Activated T-cell treated with anti-CD3 and anti-CD28 coated beads, Interleukin-2, amount 50 U/mL, for 48 hours (primary cell): ENCODE measurements around the gene MTA1.

ENCODE experiments used
- DNase-seq, 2 experiments: peaks; one replicate each; pipeline ENCODE4 v3.0.0-alpha.2; 2020

The MTA1 gene

GRCh38 chr14:105490267-105490571 lies 70.6 kb downstream of the MTA1 start:
- DNase-seq, result no peak

DNA sequence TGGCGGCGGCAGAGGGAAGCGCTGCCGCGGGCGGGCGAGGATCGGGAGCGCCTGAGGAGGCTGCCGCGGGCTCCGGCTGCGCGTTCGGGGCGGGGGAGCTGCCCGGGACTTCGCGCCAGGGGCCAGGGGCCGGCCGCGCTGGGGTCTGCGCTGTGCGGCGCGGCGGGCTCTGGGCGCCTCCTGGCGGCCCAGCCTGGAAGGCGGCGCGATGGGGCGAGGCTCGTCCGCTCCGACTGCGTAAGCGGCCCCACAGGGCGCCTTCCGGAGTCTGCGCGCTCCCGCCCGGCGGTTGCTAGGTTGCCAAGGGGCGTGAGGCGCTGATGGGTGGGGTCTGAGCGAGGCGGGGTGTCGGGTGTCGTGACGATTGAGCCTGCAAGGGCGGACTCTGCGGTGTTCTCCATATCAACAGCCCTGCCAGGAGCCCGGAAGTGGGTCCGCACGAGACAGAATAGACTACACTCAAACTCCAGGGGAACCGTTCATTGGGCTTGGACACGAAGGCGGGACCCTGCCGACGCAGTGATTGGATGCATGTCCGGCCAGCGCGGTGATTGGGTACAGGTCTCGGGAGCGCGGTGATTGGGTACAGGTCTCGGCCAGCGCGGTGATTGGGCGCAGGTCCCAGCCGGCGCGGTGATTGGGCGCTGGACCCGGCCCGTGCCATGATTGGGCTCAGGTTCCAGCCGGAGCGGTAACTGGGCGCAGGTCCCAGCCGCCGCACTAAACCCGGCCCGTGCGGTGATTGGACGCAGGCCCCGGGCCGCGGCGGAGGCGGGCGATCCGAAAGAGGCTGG lies 71.1 kb downstream of the MTA1 start, which contains the start of gene TEDC1:
Gene TEDC1 (plus strand): TSS at position 675 of the 794 bp plus-strand sequence. CDS start 130 bp downstream, outside the sequence.
- DNase-seq, result peak; percentile 99

GRCh38 chr14:105491366-105491973 lies 71.8 kb downstream of the MTA1 start:
- DNase-seq, result peak; percentile 97

- DNase-seq, result peak in 1 of 2 experiments; percentile 15
These were observed 72.7 kb downstream of the MTA1 start for GRCh38 chr14:105492031-105492970.

DNA sequence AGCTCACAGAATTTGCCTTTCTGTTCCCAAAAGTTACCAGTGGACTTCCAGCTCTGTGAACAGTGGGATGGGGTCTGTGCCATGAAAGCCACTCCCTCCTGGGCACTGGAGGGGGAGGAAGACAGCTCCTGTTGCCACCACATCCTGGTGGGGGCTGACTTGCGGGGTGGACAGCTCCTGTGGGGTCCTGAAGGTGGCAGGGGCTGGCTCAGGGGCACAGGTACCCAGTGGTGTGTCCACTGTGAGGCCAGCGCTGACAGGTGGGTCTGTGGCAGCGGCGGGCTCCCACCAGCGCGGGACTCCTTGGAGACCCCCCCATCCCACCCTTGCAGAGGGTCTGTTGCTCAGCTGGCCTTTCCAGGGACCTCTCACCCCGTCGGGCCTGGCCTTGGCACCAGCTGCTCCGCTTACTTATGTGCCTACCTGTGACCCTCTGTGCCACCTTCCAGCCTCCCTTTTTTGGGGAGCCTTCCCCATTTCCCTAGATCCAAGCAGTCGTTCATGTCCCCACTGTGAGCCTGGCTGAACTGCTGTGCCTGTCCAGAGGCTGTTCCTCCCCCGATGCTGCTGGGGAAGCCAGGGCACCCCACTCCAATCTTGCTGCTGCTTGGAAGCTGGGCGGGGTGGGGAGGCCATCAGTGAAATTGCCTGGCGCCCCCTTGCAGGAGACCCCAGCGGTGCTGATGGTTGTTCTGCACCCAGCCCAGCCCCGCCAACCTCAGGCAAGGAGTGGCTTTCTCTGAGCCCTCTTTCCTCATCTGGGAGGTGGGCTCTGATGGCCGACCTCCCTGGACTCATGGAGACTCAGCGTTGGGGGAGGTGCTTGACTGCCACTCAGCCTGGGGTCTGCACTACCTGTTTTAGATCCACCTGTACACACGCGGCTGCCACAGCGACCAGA lies 73.6 kb downstream of the MTA1 start:
- peak in 1 of 2 experiments; percentile 17 for DNase-seq

DNA sequence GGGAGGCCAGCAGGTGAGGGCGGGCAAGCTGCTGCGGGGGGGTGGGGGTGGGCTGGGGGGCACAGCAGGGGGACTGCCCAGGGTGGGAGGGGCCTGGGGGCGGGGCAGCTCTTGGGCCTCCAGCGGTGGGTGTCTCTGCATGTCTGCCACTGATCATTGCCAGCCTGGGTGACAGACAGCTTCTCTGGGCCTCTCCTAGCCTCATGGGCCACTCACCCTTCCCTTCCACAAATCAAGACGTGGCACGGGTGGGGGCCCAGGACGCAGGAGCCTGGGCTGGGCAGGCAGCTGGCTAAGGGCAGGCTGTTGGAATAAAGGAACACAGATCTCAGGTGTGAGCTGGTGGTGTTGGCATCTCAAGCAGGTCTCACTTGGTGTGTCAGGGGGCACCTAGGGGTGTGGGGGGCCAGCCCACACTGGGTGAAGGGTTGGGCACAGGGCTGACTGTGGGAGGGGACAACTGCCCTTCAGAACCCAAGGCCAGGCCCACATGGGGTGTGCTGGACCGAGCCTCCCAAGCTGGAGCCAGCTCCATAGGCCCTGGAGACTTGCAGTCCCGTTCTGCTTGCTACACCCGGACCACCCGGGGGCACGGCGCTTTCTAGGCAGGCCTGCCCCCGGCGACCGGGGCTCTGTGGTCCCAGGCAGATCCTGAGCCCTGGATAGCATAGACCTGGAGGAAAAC lies 74.4 kb downstream of the MTA1 start:
- peak in 1 of 2 experiments; percentile 16 for DNase-seq

DNA sequence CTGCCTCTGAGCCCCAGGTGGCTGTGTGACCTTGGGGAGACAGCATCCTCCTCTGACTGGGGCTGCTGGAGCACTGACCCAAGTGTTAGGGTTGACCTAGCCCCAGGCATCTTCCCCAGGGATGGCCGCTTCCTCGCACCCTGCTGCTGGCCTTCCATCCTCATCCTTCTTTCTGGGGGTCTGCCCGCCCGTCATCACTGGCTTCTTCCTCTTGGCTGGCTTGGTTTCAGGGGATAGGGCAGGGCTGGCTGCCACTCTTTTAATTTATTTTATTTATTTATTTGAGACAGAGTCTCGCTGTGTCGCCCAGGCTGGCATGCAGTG lies 74.9 kb downstream of the MTA1 start:
- DNase-seq, result no peak

DNA sequence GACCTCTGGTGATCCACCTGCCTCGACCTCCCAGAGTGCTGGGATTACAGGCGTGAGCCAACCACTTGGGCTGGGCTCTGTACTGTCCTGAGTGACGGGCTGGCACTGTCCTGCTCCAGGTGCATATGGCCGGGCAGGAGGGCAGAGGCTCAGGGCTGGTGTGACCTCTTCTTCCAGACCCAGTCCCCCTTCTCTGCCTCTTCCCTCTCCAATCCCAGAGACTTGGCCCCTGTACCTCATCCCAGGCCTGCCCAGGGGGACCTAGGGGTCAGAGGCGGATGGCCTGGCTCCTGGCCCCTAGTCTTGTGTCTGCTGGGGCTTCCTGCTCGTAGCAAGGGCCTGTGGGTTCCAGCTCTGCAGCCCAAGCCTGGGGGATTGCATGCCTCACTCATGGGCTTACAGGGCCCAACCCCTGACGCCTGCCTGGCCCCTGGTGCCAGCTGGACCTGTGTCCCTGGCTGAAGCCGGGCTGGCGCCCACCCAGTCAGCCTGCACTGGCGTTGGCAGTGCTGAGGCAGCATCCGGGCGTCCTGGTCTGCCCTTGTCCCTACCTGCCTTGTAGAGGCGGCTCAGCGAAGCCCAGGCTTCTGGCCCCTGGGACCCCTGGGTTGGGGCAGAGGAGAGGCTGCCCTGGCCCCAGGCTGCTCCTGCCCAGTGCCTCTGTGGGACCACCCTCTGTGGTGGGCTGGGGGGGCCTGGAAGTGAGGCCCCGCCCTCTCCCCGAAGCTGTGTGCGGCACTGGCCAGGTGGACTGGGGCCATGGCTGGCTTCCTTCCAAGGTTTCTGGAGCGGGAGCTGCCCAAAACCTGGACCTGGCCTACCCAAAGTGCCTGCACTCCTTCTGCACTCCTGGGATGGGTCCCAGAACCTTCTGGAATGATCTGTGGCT lies 75.7 kb downstream of the MTA1 start:
- peak in 1 of 2 experiments; percentile 16 for DNase-seq

GRCh38 chr14:105495990-105496830 lies 76.6 kb downstream of the MTA1 start:
- peak in 1 of 2 experiments; percentile 16 for DNase-seq

DNA sequence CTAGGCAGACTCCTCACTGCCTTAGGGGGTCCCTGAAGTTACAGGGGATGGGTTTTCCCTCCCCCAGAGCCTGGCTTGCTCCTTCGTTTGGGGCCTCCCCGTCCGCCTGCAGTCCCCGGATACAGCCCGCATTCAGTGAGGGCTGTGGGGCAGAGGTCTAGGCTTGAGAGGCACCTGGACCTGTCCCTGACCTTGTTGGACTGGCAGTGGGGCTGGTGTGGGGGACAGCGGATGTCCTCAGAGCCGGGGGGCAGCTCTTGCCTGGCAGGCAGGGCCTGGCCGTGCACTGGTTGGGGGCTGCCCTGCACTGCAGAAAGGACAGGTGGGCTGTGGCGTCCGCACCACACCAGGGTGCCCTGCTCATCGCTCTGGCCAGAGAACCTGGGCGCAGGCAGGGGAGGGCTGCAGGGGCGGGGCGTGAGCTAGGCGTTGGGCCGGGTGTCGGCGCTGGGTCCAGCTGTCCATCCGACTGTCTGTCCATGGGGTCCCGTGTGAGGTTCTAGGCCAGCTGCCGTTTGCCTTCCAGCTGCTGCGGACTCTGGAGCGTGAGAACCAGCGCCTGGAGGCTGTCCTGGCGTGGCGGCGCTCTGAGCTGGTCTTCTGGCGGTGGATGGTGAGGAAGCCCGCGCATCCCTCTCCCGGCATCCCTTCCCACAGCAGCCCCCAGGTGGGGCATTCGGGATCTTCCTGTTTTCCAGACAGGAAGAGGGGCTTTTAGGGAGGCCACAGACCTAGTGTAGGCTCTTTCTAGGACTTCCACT lies 77.4 kb downstream of the MTA1 start:
- DNase-seq, result no peak

DNA sequence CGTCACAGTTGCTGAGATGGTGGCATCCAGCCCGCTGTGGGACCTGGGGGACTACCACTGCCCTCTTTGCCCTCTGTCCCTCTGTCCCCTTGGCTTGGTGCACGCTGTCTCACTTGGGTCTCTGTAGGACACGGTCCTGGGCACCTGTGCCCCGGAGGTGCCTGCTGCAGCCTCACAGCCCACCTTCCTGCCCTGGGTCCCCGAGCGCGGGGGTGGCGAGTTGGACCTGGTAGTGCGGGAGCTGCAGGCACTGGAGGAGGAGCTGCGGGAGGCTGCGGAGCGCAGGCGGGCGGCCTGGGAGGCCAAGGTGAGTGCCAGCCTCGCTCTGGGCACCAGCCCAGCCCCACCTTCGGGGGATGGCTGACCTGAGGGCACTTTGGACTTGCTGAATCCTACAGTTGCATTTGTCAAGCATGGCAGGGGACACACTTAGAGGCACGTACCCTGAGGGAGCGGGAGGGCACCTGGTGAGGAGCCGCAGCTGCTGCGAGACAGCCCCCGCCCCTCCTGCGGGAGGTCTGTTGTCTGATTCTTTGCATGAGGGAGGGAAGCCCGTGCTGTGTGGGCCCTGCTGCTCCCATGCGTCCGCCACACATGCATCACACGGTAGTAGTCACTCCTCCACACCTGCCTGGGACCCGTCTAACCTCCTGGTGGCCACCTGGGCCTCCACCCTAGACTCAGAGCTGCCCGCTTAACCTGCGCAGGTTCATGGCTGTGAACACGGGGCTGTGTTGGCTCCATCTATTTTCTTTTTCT lies 78.2 kb downstream of the MTA1 start:
- DNase-seq, result no peak

- no peak for DNase-seq
These were observed 79.0 kb downstream of the MTA1 start for GRCh38 chr14:105498430-105499255.

DNA sequence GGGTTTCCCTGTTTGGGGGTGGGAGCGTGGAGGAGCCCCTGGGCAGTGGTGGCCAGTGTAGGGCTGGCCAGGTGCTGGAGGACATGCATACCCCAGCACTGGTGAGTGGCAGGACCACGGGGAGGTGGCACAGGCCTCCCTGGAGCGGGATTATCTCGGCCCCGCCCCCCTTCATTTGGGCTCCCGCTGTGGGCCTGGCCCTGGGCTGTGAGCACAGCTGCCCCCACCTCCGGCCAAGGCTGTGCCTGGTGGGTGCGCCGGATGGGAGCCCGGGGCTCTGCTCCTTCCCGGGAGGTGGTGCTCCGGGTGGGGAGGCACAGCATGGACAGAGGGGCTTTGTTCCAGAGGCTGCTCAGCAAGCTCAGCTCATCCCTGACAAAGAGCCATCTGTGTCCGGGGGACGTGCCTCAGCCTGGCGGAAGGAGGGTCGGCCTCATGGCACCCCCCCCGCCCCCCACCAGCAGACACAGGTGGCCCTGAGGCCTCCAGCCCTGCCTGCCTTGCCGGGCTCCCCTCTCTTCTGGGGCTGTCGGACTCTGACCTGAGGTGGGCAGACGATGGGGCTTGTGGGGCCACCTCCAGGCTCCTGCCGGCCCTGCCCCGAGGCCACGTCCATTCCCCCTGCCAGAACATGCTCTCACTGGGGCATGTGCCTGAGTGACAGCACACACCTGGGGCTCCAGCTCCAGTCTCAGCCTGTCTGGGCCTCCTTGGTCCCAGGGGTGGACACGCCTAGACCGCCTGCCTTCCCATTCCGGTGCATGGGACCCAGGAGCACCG lies 79.8 kb downstream of the MTA1 start:
- no peak for DNase-seq

GRCh38 chr14:105500036-105500725 lies 80.6 kb downstream of the MTA1 start:
- no peak for DNase-seq

- DNase-seq, result peak in 1 of 2 experiments; percentile 22
These were observed 81.1 kb downstream of the MTA1 start for GRCh38 chr14:105500726-105501101.
